OCI-LY3 (cell line): ENCODE measurements around the gene LIMA1.

Source experiments
- CTCF ChIP-seq: fragments of 200-600, 300-600 bp; sonication (generic); IDR thresholded peaks from 2 replicates; pipeline ENCODE4 v1.5.1; 2014; ENCODE audit warnings: antibody characterized with exemption, low read length, low read depth
- EZH2phosphoT487 ChIP-seq: fragments of 200-600 bp; shearing (Covaris generic); IDR thresholded peaks from 2 replicates; pipeline ENCODE4 v1.6.1; 2018; ENCODE audit warnings: antibody characterized with exemption, mixed run types, low read depth

- peak; percentile 71 for TF ChIP-seq CTCF
- no peak for TF ChIP-seq EZH2phosphoT487
Observed at GRCh38 chr12:50314636-50315312, 31.5 kb upstream of the LIMA1 start.
